ENCODE results near the gene GSE1. TPM values are rescaled to one million over a fixed set of nuclear protein-coding genes. Genes with fewer than 3 reads are reported as not detected.

The GSE1 gene
- total RNA-seq, 1 donor from 2014 or later = 120 TPM

DNA sequence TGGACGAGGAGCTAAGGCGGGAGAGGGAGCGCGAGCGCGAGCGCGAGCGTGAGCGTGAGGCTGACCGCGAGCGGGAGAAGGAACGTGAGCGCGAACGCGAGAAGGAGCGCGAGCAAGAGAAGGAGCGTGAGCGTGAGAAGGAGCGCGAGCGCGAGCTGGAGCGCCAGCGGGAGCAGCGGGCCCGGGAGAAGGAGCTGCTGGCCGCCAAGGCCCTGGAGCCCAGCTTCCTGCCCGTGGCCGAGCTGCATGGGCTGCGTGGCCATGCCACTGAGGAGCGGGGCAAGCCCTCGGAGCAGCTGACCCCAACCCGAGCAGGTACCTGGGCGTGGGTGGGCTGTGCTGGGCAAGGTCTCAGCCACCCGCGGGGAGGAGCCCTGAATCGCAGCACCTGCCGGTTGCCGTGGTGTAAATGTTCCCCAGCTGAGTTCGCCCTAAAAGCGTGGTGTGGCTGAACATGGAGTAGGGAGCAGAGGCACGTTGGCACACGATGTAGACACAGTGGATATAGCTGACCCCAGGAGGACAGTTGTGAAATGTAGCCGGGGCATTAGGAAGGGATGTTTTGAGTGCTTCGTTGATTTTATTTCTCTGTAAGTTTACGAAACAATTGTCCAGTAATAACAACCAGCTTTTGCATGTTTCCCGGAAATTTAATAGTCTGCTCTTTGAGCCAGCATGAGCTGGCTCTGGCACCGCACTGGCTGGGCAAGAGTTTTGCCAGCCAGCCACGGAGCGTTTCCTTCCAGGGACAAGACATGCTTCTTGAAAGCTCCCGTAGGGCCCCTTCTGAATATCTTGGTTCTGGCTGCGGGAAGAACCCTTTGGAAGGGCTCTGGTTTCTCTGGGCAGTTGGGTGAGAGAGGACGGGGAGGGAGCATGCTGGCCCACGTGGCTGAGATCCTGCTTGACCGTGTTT, 43.5 kb downstream of the GSE1 start:
- Histone ChIP-seq H3K27me3 (no peaks in the 10 kb centered on the region), H3K9me3 (no peaks in the 10 kb centered on the region), H3K27ac (no peak overlapping the region), H3K4me3 (no peak overlapping the region), H3K4me1 (peaks cover 4 to 17% of the 10 kb centered on the region in 2 donors), H3K36me3 (peaks cover 45 to 63% of the 10 kb centered on the region in 2 donors)
- TF ChIP-seq, protein P1, sequence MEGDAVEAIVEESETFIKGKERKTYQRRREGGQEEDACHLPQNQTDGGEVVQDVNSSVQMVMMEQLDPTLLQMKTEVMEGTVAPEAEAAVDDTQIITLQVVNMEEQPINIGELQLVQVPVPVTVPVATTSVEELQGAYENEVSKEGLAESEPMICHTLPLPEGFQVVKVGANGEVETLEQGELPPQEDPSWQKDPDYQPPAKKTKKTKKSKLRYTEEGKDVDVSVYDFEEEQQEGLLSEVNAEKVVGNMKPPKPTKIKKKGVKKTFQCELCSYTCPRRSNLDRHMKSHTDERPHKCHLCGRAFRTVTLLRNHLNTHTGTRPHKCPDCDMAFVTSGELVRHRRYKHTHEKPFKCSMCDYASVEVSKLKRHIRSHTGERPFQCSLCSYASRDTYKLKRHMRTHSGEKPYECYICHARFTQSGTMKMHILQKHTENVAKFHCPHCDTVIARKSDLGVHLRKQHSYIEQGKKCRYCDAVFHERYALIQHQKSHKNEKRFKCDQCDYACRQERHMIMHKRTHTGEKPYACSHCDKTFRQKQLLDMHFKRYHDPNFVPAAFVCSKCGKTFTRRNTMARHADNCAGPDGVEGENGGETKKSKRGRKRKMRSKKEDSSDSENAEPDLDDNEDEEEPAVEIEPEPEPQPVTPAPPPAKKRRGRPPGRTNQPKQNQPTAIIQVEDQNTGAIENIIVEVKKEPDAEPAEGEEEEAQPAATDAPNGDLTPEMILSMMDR (IDR thresholded peaks at IDR 0.05) = no peak
- DNase-seq (ENCODE audit: low spot score in 2 of 2) = no peak
- intact Hi-C loops (cut with DNase I) = no loop called here

DNA sequence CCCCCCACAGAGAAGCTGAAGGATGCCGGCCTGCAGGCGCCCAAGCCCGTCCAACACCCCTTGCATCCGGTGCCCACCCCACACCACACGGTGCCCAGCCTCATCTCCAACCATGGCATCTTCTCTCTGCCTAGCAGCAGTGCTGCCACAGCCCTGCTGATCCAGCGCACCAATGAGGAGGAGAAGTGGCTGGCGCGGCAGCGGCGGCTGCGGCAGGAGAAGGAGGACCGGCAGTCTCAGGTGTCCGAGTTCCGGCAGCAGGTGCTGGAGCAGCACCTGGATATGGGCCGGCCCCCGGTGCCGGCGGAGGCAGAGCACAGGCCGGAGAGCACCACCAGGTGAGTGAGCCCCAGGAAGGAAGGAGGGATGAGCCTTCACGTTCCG, 44.1 kb downstream of the GSE1 start:
- intact Hi-C loops (cut with DNase I) = no loop called here
- peaks cover 52 to 70% of the 10 kb centered on the region in 2 donors for H3K36me3 ChIP-seq
- H3K9me3 ChIP-seq = no peaks in the 10 kb centered on the region
- no peak overlapping the region for H3K27ac ChIP-seq
- no peak overlapping the region for H3K4me3 ChIP-seq
- TF ChIP-seq, protein P1 (IDR thresholded peaks at IDR 0.05) = no peak
- peaks cover 4 to 11% of the 10 kb centered on the region in 2 donors for H3K4me1 ChIP-seq
- H3K27me3 ChIP-seq = no peaks in the 10 kb centered on the region
- DNase-seq (ENCODE audit: low spot score in 2 of 2) = no peak

DNA sequence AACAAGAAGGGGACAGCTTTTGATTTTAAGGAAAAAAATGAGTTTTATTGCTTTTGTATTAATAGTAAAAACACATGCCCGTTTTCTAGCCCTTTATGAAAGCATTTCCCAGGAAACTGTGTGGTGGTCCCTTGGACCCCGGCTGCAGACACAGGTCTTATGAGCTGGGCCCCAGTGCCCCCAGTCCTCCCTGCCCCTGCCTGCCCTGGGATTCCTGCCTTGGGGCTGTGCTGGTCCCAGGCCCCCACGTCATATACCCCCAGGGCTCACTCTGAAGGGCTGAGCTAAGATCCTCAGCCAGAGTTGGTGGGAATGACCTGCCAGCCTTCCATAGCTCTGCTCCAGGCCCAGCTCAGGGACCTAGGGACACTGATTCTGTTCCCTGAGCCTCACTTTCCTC, 44.9 kb downstream of the GSE1 start:
- Histone ChIP-seq H3K27ac (no peak overlapping the region), H3K27me3 (no peaks in the 10 kb centered on the region), H3K9me3 (no peaks in the 10 kb centered on the region), H3K36me3 (peaks cover 59 to 77% of the 10 kb centered on the region in 2 donors), H3K4me3 (no peak overlapping the region), H3K4me1 (peaks cover 4 to 5% of the 10 kb centered on the region in 2 donors)
- DNase-seq (ENCODE audit: low spot score in 2 of 2) = no peak
- intact Hi-C loops (cut with DNase I) = no loop called here
- TF ChIP-seq, protein P1 (IDR thresholded peaks at IDR 0.05) = no peak

DNA sequence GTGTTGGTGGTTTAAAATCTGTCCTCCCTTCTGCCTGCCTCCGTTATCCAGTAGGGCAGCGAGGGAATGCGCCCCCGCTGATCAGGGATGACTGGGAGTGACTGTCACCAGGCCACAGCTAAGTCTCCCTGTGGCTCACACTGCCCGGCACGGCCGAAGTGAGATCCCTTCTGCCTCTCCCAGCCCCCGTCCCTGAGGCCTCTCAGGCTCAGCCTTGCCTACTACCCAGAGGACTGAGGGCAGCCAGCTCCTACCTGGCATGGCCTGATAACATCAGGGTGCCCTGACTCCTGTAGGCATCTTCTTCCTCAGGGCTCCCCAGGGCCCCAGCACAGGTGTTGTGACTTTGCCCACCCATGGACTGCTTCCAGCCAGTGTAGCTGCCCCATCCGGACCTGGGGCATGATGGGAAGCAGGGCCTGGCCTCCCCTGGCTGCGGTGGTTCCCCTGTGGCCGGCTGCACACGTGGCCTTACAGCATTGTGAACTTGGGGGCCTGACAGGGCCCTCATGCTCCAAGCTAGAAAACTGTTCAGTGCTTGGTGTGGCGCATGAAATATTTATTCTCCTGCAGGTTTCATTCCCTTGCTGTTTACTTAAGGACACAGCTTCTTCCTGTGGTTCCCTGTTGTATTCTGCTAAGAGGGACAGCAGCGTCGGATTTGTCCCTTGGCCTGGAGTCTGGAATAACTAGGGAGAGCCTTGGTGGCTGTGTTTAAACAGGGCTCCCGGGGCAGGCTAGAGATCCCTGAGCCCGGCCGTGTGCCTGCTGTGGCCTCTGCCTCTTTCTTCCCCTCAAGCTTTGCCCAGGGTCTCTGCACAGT, 45.6 kb downstream of the GSE1 start:
- H3K36me3 ChIP-seq = peaks cover 66 to 84% of the 10 kb centered on the region in 2 donors
- no peak overlapping the region for H3K27ac ChIP-seq
- no peak for DNase-seq (ENCODE audit: low spot score in 2 of 2)
- H3K4me3 ChIP-seq = no peak overlapping the region
- H3K27me3 ChIP-seq = no peaks in the 10 kb centered on the region
- H3K4me1 ChIP-seq = no peaks in the 10 kb centered on the region
- intact Hi-C loops (cut with DNase I) = no loop called here
- no peaks in the 10 kb centered on the region for H3K9me3 ChIP-seq
- TF ChIP-seq, protein P1 (IDR thresholded peaks at IDR 0.05) = no peak

DNA sequence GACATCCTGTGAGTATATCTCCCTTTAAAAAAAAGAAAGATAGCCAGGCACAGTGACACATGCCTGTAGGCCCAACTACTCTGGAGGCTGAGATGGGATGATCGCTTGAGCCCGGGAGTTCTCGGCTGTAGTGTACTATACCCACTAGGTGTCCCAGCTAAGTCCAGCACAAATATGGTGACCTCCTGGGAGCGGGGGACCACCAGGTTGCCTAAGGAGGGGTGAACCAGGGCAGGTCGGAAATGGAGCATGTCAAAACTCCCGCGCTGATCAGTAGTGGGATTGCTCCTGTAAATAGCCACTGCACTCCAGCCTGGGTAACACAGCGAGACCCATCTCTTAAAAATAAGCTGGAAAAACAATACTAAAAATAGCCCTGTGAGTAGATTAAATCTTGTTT, 46.2 kb downstream of the GSE1 start:
- Histone ChIP-seq H3K27me3 (no peaks in the 10 kb centered on the region), H3K27ac (no peak overlapping the region), H3K36me3 (peaks cover 69 to 88% of the 10 kb centered on the region in 2 donors), H3K4me3 (no peak overlapping the region), H3K4me1 (no peaks in the 10 kb centered on the region), H3K9me3 (no peaks in the 10 kb centered on the region)
- TF ChIP-seq, protein P1 (IDR thresholded peaks at IDR 0.05) = no peak
- no peak for DNase-seq (ENCODE audit: low spot score in 2 of 2)
- intact Hi-C loops (cut with DNase I) = no loop called here

Measured in ascending aorta (tissue), 2 donors.